Smooth muscle cell (in vitro differentiated cells): ENCODE data around the gene KRTAP10-2. TPM values are rescaled to one million over a fixed set of nuclear protein-coding genes. Genes with fewer than 3 reads are reported as not detected.

ENCODE experiments used
- DNase-seq: peaks from one replicate; lab custom pipeline; 2025; ENCODE audit not compliant: unreplicated experiment; lab: John Stamatoyannopoulos, UW
- H2AFZ ChIP-seq: fragments of 200-600 bp; sonication (generic); 2 replicates; pipeline ENCODE4 v1.6.0; 2016; ENCODE audit warnings: antibody characterized with exemption, low read depth, mild to moderate bottlenecking
- H3F3A ChIP-seq: fragments of 200-600 bp; sonication (generic); 2 replicates; pipeline ENCODE4 v1.6.0; 2017; ENCODE audit warnings: antibody characterized with exemption, low read depth
- H3K27ac ChIP-seq: fragments of 200-600 bp; sonication (generic); 2 replicates; pipeline ENCODE4 v1.5.1; 2016; ENCODE audit warnings: low read depth, mild to moderate bottlenecking
- H3K27me3 ChIP-seq: fragments of 200-600 bp; sonication (generic); 2 replicates; pipeline ENCODE4 v1.6.1; 2016; ENCODE audit warnings: low read depth, mild to moderate bottlenecking
- H3K36me3 ChIP-seq: fragments of 200-600 bp; sonication (generic); 2 replicates; pipeline ENCODE4 v1.5.1; 2016; ENCODE audit warnings: low read depth
- H3K4me1 ChIP-seq: fragments of 200-600 bp; sonication (generic); 2 replicates; pipeline ENCODE4 v1.5.1; 2016; ENCODE audit warnings: low read depth
- H3K4me2 ChIP-seq: fragments of 200-600 bp; sonication (generic); 2 replicates; pipeline ENCODE4 v1.6.0; 2016; ENCODE audit warnings: mild to moderate bottlenecking
- H3K4me3 ChIP-seq: fragments of 200-600 bp; sonication (generic); 2 replicates; pipeline ENCODE4 v1.5.1; 2016; ENCODE audit warnings: mild to moderate bottlenecking
- H3K79me2 ChIP-seq: fragments of 200-600 bp; sonication (generic); 2 replicates; pipeline ENCODE4 v1.6.0; 2016; ENCODE audit warnings: low read depth, mild to moderate bottlenecking
- H3K9ac ChIP-seq: fragments of 200-600 bp; sonication (generic); 2 replicates; pipeline ENCODE4 v1.6.0; 2016; ENCODE audit warnings: low read depth
- H3K9me3 ChIP-seq: fragments of 200-600 bp; sonication (generic); replicated peaks from 2 replicates; pipeline ENCODE4 v1.5.1; 2016; ENCODE audit warnings: low read depth
- H4K20me1 ChIP-seq: fragments of 200-600 bp; sonication (generic); 2 replicates; pipeline ENCODE4 v1.6.0; 2016; ENCODE audit warnings: low read depth
- WGBS: methylation state at CpG from one replicate; pipeline ENCODE4 v1.1.7; 2016; ENCODE audit warnings: low lambda C conversion rate; 5-methylcytosine and 5-hydroxymethylcytosine counted together
- polyA plus RNA-seq: library from polyadenylated mRNA; unstranded; fragments of >200 nt; fragmentation: Nextera tagmentation; extraction: Ambion mirVana; gene quantifications from 2 replicates; pipeline ENCODE4 v1.2.1, GENCODE V29; 2016
- total RNA-seq: library from RNA; depleted of rRNA; stranded (reverse); fragments of >200 nt; gene quantifications from 2 replicates; pipeline ENCODE4 v1.2.3, GENCODE V29; 2014
- TF ChIP-seq, protein P1 (sequence below): fragments of 200-600 bp; sonication (generic); IDR thresholded peaks from 2 replicates; pipeline ENCODE4 v1.5.1; 2017; ENCODE audit warnings: borderline replicate concordance, mild to moderate bottlenecking, antibody characterized with exemption; ENCODE audit not compliant: insufficient read depth, poor library complexity, severe bottlenecking

Gene KRTAP10-2
- total and polyA plus RNA-seq, 2 experiments from 2014 or later, result not detected

DNA sequence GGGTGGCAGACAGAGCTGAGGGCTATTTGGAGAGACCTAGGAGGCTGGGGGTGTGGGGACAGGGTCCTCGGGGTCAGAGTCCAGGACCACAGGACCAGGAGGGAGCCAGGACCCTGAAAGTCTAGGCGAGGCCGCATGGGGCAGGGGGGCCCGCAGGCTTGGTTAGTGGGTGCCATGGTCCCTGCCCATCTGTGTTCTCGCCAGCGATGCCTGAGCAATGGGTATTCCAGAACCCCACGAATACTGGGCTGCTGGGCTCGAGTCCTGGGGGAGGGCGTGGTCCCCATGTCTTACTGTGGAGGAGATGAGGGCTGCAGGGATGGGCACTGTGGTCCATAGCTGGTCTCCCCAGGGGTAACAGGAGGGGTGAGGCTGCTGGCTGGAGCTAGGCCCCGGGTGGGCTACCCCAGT lies 39.0 kb upstream of the KRTAP10-2 start:
- Histone ChIP-seq H2AFZ (no peak overlapping the region), H3K27ac (no peak overlapping the region), H3K9me3 (no peaks in the 10 kb centered on the region), H3F3A (no peaks in the 10 kb centered on the region), H3K79me2 (no peaks in the 10 kb centered on the region), H3K9ac (no peak overlapping the region), H3K36me3 (no peaks in the 10 kb centered on the region), H3K4me2 (no peak overlapping the region), H3K27me3 (no peaks in the 10 kb centered on the region), H3K4me1 (peaks cover 6% of the 10 kb centered on the region), H4K20me1 (no peaks in the 10 kb centered on the region), H3K4me3 (no peak overlapping the region)
- TF ChIP-seq, protein P1, sequence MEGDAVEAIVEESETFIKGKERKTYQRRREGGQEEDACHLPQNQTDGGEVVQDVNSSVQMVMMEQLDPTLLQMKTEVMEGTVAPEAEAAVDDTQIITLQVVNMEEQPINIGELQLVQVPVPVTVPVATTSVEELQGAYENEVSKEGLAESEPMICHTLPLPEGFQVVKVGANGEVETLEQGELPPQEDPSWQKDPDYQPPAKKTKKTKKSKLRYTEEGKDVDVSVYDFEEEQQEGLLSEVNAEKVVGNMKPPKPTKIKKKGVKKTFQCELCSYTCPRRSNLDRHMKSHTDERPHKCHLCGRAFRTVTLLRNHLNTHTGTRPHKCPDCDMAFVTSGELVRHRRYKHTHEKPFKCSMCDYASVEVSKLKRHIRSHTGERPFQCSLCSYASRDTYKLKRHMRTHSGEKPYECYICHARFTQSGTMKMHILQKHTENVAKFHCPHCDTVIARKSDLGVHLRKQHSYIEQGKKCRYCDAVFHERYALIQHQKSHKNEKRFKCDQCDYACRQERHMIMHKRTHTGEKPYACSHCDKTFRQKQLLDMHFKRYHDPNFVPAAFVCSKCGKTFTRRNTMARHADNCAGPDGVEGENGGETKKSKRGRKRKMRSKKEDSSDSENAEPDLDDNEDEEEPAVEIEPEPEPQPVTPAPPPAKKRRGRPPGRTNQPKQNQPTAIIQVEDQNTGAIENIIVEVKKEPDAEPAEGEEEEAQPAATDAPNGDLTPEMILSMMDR, result no peak
- DNase-seq, result no peak
- WGBS, result 98% methylated on average over 10 of the region's 10 CpGs

DNA sequence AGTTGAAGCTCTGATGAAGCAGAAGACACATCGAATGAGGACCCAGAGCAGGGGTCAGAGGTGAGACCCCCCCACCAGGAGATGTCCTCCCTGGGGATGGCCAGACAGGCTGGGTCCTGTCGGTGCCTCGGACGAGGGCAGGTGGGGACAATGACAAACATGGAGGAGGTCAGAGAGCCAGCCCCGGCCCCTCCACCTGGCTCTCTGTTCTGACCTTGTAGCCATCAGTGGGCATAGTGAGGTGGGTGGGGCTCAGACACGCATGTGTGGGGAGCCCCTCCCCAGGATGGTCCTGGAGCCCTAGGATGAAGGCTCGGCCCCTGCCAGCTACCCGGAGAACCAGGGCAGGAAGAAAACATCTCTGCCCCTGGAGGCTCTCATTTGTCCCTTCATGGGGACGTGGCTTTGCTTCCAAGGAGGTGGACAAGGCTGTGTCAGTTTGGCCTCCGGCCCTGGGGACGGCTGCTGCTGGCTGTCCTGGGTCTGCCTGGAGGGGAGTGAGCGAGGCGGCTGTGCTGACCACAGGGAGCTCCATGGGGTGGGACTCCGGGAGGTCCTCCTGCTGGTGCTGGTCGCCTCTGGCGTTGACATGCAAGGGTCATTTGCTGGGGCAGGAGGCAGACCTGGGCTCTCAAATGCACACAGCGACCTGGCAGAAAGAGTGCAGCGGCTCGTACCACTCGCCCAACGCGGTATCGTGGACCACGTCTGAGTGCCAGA lies 38.4 kb upstream of the KRTAP10-2 start:
- no peak overlapping the region for H2AFZ ChIP-seq
- no peaks in the 10 kb centered on the region for H3K36me3 ChIP-seq
- H3K9ac ChIP-seq, result no peak overlapping the region
- no peaks in the 10 kb centered on the region for H3K79me2 ChIP-seq
- no peak for DNase-seq
- H4K20me1 ChIP-seq, result no peaks in the 10 kb centered on the region
- H3K4me2 ChIP-seq, result no peak overlapping the region
- H3K27me3 ChIP-seq, result no peaks in the 10 kb centered on the region
- no peaks in the 10 kb centered on the region for H3F3A ChIP-seq
- 98% methylated on average over 24 of the region's 24 CpGs for WGBS
- TF ChIP-seq, protein P1, result no peak
- H3K4me1 ChIP-seq, result peaks cover 6% of the 10 kb centered on the region
- H3K9me3 ChIP-seq, result no peaks in the 10 kb centered on the region
- H3K27ac ChIP-seq, result no peak overlapping the region
- no peak overlapping the region for H3K4me3 ChIP-seq

DNA sequence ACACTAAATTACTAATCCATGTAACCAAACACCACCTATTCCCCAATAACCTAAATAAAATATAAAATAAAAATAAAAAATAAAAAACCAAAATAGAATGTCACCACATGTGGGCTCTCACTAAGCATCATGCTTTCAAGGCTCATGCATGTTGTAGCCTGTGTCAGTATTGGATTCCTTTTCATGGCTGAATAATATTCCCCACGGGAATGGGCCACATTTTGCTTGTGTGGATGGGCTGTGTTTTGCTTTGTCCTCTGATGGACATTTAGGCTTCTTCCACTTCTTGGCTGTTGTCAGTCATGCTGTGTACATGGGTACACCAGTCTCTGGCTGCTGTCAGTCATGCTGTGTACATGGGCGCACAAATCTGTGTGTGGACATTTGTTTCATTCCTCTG lies 37.8 kb upstream of the KRTAP10-2 start:
- Histone ChIP-seq H3K4me3 (no peak overlapping the region), H3K4me2 (no peak overlapping the region), H3K79me2 (no peaks in the 10 kb centered on the region), H3K27ac (no peak overlapping the region), H3K4me1 (peaks cover 6% of the 10 kb centered on the region), H3K36me3 (no peaks in the 10 kb centered on the region), H3F3A (no peaks in the 10 kb centered on the region), H3K9ac (no peak overlapping the region), H2AFZ (no peak overlapping the region), H3K9me3 (no peaks in the 10 kb centered on the region), H4K20me1 (no peaks in the 10 kb centered on the region), H3K27me3 (no peaks in the 10 kb centered on the region)
- TF ChIP-seq, protein P1, result no peak
- DNase-seq, result no peak
- WGBS, result 97% methylated on average over 2 of the region's 2 CpGs

DNA sequence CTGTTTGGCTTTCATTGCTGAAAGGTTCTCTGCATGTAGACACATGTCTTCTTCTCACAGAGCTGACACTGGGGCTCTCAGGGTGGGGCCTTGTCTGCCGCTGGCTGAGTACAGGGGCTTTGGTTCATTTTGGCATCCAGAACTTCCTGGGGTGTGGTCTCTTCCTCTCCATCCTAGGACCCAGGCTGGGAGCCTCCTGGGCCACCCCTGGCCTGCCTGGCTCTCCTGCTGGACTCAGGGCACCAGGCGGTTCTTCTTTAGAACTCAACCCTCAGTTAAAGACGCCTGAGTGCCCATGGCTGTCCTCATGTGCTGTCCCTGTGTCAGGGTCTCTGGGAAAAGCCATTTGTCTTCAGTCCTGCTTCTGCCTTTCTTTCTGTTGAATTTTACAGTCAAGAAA lies 34.6 kb upstream of the KRTAP10-2 start:
- Histone ChIP-seq H3K4me2 (no peak overlapping the region), H3K27me3 (no peaks in the 10 kb centered on the region), H3K36me3 (no peaks in the 10 kb centered on the region), H4K20me1 (no peaks in the 10 kb centered on the region), H2AFZ (no peak overlapping the region), H3K9ac (no peak overlapping the region), H3F3A (no peaks in the 10 kb centered on the region), H3K79me2 (no peaks in the 10 kb centered on the region), H3K4me1 (peaks cover 3% of the 10 kb centered on the region), H3K4me3 (no peak overlapping the region), H3K27ac (no peak overlapping the region), H3K9me3 (peaks cover 9% of the 10 kb centered on the region)
- DNase-seq, result no peak
- TF ChIP-seq, protein P1, result no peak
- 87% methylated on average over 3 of the region's 3 CpGs for WGBS
